Measurements from ENCODE around the gene THUMPD3. TPM values are rescaled to one million over a fixed set of nuclear protein-coding genes. Genes with fewer than 3 reads are reported as not detected.
A peak's percentile ranks its signal among the peaks of the same experiment; 100 is the strongest.

The THUMPD3 gene
- total RNA-seq, 6 experiments from 2014 or later, result 46.3 to 59.2 (median 51.9) TPM

DNA sequence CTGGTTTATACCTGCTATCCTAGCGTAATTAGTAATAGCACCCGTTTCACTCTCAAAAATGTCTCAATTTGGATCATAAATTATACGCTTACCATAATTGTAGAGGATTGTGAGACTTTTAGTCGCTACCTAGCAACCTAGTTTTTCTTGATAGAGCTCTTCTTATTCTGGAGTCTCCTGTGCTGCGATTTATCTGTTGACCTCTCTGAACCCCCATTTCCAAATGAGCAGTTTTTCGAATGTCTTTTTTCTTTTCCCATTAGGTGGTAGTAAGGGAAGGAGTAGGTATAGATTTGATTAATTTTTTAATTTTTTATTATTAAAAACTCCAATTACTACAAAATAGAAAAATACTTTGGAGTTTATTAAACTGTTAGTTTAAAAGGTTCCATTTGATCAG is 45.2 kb downstream of the THUMPD3 start:
- Mint-ChIP-seq H3K4me1 (ENCODE audit: low read depth) (peaks cover 72% of the 10 kb centered on the region), H3K27me3 (ENCODE audit: insufficient read depth) (no peaks in the 10 kb centered on the region)

GRCh38 chr3:9408546-9408945 is 45.7 kb downstream of the THUMPD3 start:
- H3K36me3 Mint-ChIP-seq (ENCODE audit: low read depth), result peaks cover 16% of the 10 kb centered on the region
- TF ChIP-seq, protein P1, sequence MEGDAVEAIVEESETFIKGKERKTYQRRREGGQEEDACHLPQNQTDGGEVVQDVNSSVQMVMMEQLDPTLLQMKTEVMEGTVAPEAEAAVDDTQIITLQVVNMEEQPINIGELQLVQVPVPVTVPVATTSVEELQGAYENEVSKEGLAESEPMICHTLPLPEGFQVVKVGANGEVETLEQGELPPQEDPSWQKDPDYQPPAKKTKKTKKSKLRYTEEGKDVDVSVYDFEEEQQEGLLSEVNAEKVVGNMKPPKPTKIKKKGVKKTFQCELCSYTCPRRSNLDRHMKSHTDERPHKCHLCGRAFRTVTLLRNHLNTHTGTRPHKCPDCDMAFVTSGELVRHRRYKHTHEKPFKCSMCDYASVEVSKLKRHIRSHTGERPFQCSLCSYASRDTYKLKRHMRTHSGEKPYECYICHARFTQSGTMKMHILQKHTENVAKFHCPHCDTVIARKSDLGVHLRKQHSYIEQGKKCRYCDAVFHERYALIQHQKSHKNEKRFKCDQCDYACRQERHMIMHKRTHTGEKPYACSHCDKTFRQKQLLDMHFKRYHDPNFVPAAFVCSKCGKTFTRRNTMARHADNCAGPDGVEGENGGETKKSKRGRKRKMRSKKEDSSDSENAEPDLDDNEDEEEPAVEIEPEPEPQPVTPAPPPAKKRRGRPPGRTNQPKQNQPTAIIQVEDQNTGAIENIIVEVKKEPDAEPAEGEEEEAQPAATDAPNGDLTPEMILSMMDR (IDR thresholded peaks at IDR 0.05), result no peak
- H3K27ac Mint-ChIP-seq, result no peak overlapping the region
- no peaks in the 10 kb centered on the region for H3K27me3 Mint-ChIP-seq (ENCODE audit: insufficient read depth)
- H3K4me3 Mint-ChIP-seq, result no peak overlapping the region
- no peaks in the 10 kb centered on the region for H3K9me3 Mint-ChIP-seq
- H3K4me1 Mint-ChIP-seq (ENCODE audit: low read depth), result peaks cover 72% of the 10 kb centered on the region
- DNase-seq, result no peak

More for the DNA sequence above, 45.2 kb downstream of the THUMPD3 start:
- Mint-ChIP-seq H3K9me3 (no peaks in the 10 kb centered on the region), H3K36me3 (ENCODE audit: low read depth) (peaks cover 11% of the 10 kb centered on the region), H3K4me3 (no peak overlapping the region), H3K27ac (no peak overlapping the region)
- TF ChIP-seq, protein P1 (IDR thresholded peaks at IDR 0.05), result no peak
- DNase-seq, result no peak

GRCh38 chr3:9409981-9410854 is 47.4 kb downstream of the THUMPD3 start:
- DNase-seq, result no peak
- H3K27ac Mint-ChIP-seq, result peak overlapping the region; percentile 69
- peaks cover 16% of the 10 kb centered on the region for H3K36me3 Mint-ChIP-seq (ENCODE audit: low read depth)
- H3K9me3 Mint-ChIP-seq, result no peaks in the 10 kb centered on the region
- H3K4me3 Mint-ChIP-seq, result no peak overlapping the region
- no peaks in the 10 kb centered on the region for H3K27me3 Mint-ChIP-seq (ENCODE audit: insufficient read depth)
- H3K4me1 Mint-ChIP-seq (ENCODE audit: low read depth), result peaks cover 63% of the 10 kb centered on the region
- TF ChIP-seq, protein P1 (IDR thresholded peaks at IDR 0.05), result no peak

GRCh38 chr3:9411302-9411701 is 48.4 kb downstream of the THUMPD3 start:
- Mint-ChIP-seq H3K27ac (no peak overlapping the region), H3K9me3 (no peaks in the 10 kb centered on the region), H3K36me3 (ENCODE audit: low read depth) (peaks cover 22% of the 10 kb centered on the region), H3K4me1 (ENCODE audit: low read depth) (peaks cover 61% of the 10 kb centered on the region), H3K4me3 (no peak overlapping the region), H3K27me3 (ENCODE audit: insufficient read depth) (no peaks in the 10 kb centered on the region)
- TF ChIP-seq, protein P1 (IDR thresholded peaks at IDR 0.05), result no peak
- DNase-seq, result no peak

GRCh38 chr3:9412293-9412692 is 49.4 kb downstream of the THUMPD3 start:
- Mint-ChIP-seq H3K4me1 (ENCODE audit: low read depth) (peaks cover 68% of the 10 kb centered on the region), H3K4me3 (no peak overlapping the region), H3K36me3 (ENCODE audit: low read depth) (peaks cover 23% of the 10 kb centered on the region), H3K27me3 (ENCODE audit: insufficient read depth) (no peaks in the 10 kb centered on the region), H3K9me3 (no peaks in the 10 kb centered on the region), H3K27ac (no peak overlapping the region)
- DNase-seq, result no peak
- TF ChIP-seq, protein P1 (IDR thresholded peaks at IDR 0.05), result no peak
